Cardiac fibroblast (primary cell): ENCODE measurements around the gene BRD7.
A peak's percentile ranks its signal among the peaks of the same experiment; 100 is the strongest.

Experiments
- DNase-seq, 2 donors: peaks; one replicate each; pipeline versions ENCODE4 v3.0.0 to v3.0.0-alpha.2; 2010; ENCODE audit warnings: low read depth in 2 of 2
- H3K4me3 ChIP-seq, 2 donors: replicated peaks in 1 of 2; 1 replicate in 1 of 2; 2 replicates in 1 of 2; pipeline ENCODE4 v1.5.1; 2011; ENCODE audit warnings: low read depth in 2 of 2, low read length in 2 of 2, mild to moderate bottlenecking in 2 of 2, moderate library complexity in 1 of 2
- CTCF ChIP-seq: IDR thresholded peaks from one replicate; pipeline ENCODE4 v1.5.1; 2011; ENCODE audit warnings: low read depth, mild to moderate bottlenecking, low read length, inconsistent platforms

Gene BRD7

GRCh38 chr16:50381679-50382440, 13.1 kb upstream of the BRD7 start:
- peak; percentile 15 for TF ChIP-seq CTCF
- no peak for DNase-seq
- no peak overlapping the region for H3K4me3 ChIP-seq

GRCh38 chr16:50378417-50378816, 9.6 kb upstream of the BRD7 start:
- H3K4me3 ChIP-seq, result no peak overlapping the region
- DNase-seq, result no peak
- no peak for TF ChIP-seq CTCF

- no peak for TF ChIP-seq CTCF
- no peak overlapping the region for H3K4me3 ChIP-seq
- peak in 1 of 2 donors; percentile 13 for DNase-seq
Measured at GRCh38 chr16:50377001-50377400, 8.2 kb upstream of the BRD7 start.

GRCh38 chr16:50373780-50374179, 5.0 kb upstream of the BRD7 start:
- H3K4me3 ChIP-seq, result no peak overlapping the region
- DNase-seq, result no peak
- TF ChIP-seq CTCF, result no peak

- H3K4me3 ChIP-seq, result no peak overlapping the region
- DNase-seq, result no peak
- no peak for TF ChIP-seq CTCF
Measured at GRCh38 chr16:50373345-50373701, 4.5 kb upstream of the BRD7 start.

GRCh38 chr16:50372611-50373344, 4.0 kb upstream of the BRD7 start:
- no peak for TF ChIP-seq CTCF
- no peak overlapping the region for H3K4me3 ChIP-seq
- DNase-seq, result peak; percentile 32 to 41
